Activated CD8-positive, alpha-beta T cell treated with anti-CD3 and anti-CD28 coated beads, Interleukin-2, amount 10 ng/mL, durations not matched to agents 7 days and 5 days (primary cell): ENCODE data around the gene ZCCHC24. TPM values are rescaled to one million over a fixed set of nuclear protein-coding genes. Genes with fewer than 3 reads are reported as not detected.
A peak's percentile ranks its signal among the peaks of the same experiment; 100 is the strongest.
"Not testable (repeated sequence)": the region's sequence is repeated elsewhere in the genome, so short reads cannot be mapped to it uniquely, and the experiment has no call there.

Source experiments
- ATAC-seq: fragments of 150-1000 bp; cut with Tn5 transposase; one replicate; pipeline ENCODE4 v1.10.0; 2021; ENCODE audit warnings: moderate library complexity
- CTCF ChIA-PET: fragments of 350-600 bp; sonication (Branson Sonifier 250); formaldehyde crosslinking; loops from one replicate; lab custom pipeline; 2021; ENCODE audit warnings: antibody characterized with exemption; lab: Charles Lee
- POLR2A ChIA-PET: fragments of 350-600 bp; sonication (Branson Sonifier 250); formaldehyde crosslinking; loops from one replicate; lab custom pipeline; 2021; ENCODE audit warnings: antibody characterized with exemption; lab: Charles Lee
- DNase-seq: peaks from one replicate; pipeline ENCODE4 v3.0.0-alpha.2; 2020
- H3K27ac Mint-ChIP-seq: one replicate; pipeline ENCODE4 v1.8.0; 2021; ENCODE audit warnings: mild to moderate bottlenecking, mixed read lengths
- H3K27me3 Mint-ChIP-seq: one replicate; pipeline ENCODE4 v1.8.0; 2021; ENCODE audit warnings: low read depth, mixed read lengths
- H3K36me3 Mint-ChIP-seq: one replicate; pipeline ENCODE4 v1.8.0; 2021; ENCODE audit warnings: low read depth, mixed read lengths
- H3K4me1 Mint-ChIP-seq: one replicate; pipeline ENCODE4 v1.8.0; 2021; ENCODE audit warnings: low read depth, mixed read lengths
- H3K4me3 Mint-ChIP-seq: one replicate; pipeline ENCODE4 v1.8.0; 2021; ENCODE audit warnings: mild to moderate bottlenecking, mixed read lengths
- H3K9me3 Mint-ChIP-seq: one replicate; pipeline ENCODE4 v1.8.0; 2022; ENCODE audit warnings: mixed read lengths; ENCODE audit not compliant: insufficient read depth
- total RNA-seq, 2 experiments: library from RNA; stranded (reverse); gene quantifications; one replicate each; pipeline ENCODE4 v1.2.3, GENCODE V29; 2021

ZCCHC24 gene
- total RNA-seq, 2 experiments from 2014 or later: 1.7 to 1.8 TPM

DNA sequence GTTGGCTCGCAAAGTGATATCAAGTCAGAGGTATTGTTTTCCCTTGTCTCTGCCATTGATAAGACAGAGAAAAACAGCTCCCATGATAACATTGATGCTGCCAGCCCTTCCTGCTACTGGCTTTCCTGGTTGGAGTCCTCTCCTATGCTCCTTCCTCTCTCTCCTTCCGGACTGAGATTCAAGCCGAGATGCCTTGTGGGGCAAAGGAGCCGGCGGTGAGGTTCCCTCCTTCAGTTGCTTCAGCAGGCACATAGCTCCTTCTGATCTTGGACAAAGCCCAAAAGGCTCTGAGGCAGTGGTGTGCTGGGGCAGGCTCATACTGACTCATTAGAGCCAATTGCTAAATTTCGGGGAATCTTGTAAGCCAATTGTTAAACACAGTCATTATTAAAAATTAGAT is 8.8 kb upstream of the ZCCHC24 start:
- DNase-seq (no peak), ATAC-seq (no peak)
- CTCF ChIA-PET: no interaction called here
- H3K27ac Mint-ChIP-seq: no peak overlapping the region
- H3K4me1 Mint-ChIP-seq: no peaks in the 10 kb centered on the region
- peaks cover 24% of the 10 kb centered on the region for H3K27me3 Mint-ChIP-seq
- H3K4me3 Mint-ChIP-seq: no peak overlapping the region
- no peaks in the 10 kb centered on the region for H3K9me3 Mint-ChIP-seq
- POLR2A ChIA-PET: no interaction called here
- H3K36me3 Mint-ChIP-seq: no peaks in the 10 kb centered on the region

- CTCF ChIA-PET: no interaction called here
- Mint-ChIP-seq H3K36me3 (no peaks in the 10 kb centered on the region), H3K4me1 (no peaks in the 10 kb centered on the region), H3K9me3 (no peaks in the 10 kb centered on the region), H3K27me3 (peaks cover 19% of the 10 kb centered on the region), H3K27ac (no peak overlapping the region), H3K4me3 (no peak overlapping the region)
- ATAC-seq (no peak), DNase-seq (no peak)
- POLR2A ChIA-PET: no interaction called here
Measured at GRCh38 chr10:79453392-79453791, 8.0 kb upstream of the ZCCHC24 start.

- Mint-ChIP-seq H3K9me3 (no peaks in the 10 kb centered on the region), H3K4me3 (no peak overlapping the region), H3K4me1 (no peaks in the 10 kb centered on the region), H3K27me3 (peaks cover 28% of the 10 kb centered on the region), H3K36me3 (no peaks in the 10 kb centered on the region), H3K27ac (no peak overlapping the region)
- CTCF ChIA-PET: interaction anchor here (0.8 kb wide), 1 partner anchor 78 kb away, joined by 3 read pairs; no protein-coding TSS in a partner anchor
- no peak for ATAC-seq
- no peak for DNase-seq
- POLR2A ChIA-PET: no interaction called here
Measured at GRCh38 chr10:79452174-79452611, 6.8 kb upstream of the ZCCHC24 start.

DNA sequence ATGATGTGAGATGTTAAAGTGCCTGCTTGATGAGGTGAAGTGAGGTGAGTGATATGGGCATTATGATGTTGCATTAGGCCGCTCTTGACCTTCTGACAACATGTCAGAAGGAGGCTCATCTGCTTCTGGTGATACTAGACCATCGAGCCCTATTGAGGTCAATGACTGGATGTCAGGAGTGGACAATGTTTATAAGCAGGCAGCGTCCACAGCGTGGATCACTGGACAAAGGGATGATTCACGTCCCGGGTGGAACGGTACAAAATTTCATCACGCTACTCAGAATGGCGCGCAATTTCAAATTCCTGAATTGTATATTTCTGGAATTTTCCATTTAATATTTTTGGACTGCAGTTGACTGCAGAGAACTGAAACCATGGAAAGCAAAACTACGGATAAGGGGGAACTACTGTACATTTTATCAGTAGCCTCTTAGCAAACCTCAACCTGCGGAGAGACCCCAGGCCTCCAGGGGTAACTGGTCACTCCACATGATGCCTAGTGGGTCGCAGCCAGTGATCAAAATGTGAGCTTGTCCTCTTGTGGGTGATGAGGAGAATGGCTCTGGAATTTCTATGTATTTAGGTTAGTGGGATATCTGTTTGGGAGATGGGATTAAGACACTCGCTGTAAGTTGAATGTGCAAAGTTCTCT is 5.7 kb upstream of the ZCCHC24 start:
- Mint-ChIP-seq H3K27me3 (peaks cover 35% of the 10 kb centered on the region), H3K4me3 (no peak overlapping the region), H3K27ac (no peak overlapping the region), H3K36me3 (no peaks in the 10 kb centered on the region), H3K9me3 (no peaks in the 10 kb centered on the region), H3K4me1 (peaks cover 7% of the 10 kb centered on the region)
- ChIA-PET CTCF (interaction anchor here (0.8 kb wide), 1 partner anchor 77 kb away, joined by 3 read pairs; no protein-coding TSS in a partner anchor), POLR2A (no interaction called here)
- DNase-seq: no peak
- ATAC-seq: no peak

GRCh38 chr10:79449181-79450146 is 4.0 kb upstream of the ZCCHC24 start:
- no peaks in the 10 kb centered on the region for H3K36me3 Mint-ChIP-seq
- no peak for ATAC-seq
- POLR2A ChIA-PET: no interaction called here
- no peak for DNase-seq
- H3K9me3 Mint-ChIP-seq: no peaks in the 10 kb centered on the region
- no peak overlapping the region for H3K27ac Mint-ChIP-seq
- no peak overlapping the region for H3K4me3 Mint-ChIP-seq
- peaks cover 32% of the 10 kb centered on the region for H3K27me3 Mint-ChIP-seq
- H3K4me1 Mint-ChIP-seq: peaks cover 13% of the 10 kb centered on the region
- CTCF ChIA-PET: interaction anchor here (1.1 to 1.4 kb wide), 2 partner anchors 18 to 22 kb away, joined by 4 read pairs; no protein-coding TSS in a partner anchor

DNA sequence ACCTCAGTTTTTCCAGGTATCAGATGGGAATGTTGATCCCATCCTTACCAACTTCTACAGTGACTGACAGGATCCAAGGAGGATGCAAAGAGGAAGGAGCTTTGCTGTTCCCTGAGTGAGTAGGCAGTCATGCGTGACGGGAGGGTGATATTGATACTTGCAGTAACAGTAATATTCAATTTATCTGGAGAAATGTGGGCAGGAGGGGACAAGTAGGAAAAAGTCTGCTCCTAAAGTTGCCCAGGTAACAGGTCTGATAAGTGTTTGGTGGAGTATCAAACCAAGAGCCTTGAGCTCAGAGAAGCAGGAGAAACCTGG is 3.3 kb upstream of the ZCCHC24 start:
- Mint-ChIP-seq H3K4me1 (peaks cover 21% of the 10 kb centered on the region), H3K27me3 (peaks cover 35% of the 10 kb centered on the region), H3K27ac (no peak overlapping the region), H3K36me3 (no peaks in the 10 kb centered on the region), H3K9me3 (no peaks in the 10 kb centered on the region), H3K4me3 (no peak overlapping the region)
- ATAC-seq (no peak), DNase-seq (no peak)
- CTCF ChIA-PET: interaction anchor here (1.1 to 1.4 kb wide), 2 partner anchors 19 to 23 kb away, joined by 4 read pairs; no protein-coding TSS in a partner anchor
- POLR2A ChIA-PET: no interaction called here

DNA sequence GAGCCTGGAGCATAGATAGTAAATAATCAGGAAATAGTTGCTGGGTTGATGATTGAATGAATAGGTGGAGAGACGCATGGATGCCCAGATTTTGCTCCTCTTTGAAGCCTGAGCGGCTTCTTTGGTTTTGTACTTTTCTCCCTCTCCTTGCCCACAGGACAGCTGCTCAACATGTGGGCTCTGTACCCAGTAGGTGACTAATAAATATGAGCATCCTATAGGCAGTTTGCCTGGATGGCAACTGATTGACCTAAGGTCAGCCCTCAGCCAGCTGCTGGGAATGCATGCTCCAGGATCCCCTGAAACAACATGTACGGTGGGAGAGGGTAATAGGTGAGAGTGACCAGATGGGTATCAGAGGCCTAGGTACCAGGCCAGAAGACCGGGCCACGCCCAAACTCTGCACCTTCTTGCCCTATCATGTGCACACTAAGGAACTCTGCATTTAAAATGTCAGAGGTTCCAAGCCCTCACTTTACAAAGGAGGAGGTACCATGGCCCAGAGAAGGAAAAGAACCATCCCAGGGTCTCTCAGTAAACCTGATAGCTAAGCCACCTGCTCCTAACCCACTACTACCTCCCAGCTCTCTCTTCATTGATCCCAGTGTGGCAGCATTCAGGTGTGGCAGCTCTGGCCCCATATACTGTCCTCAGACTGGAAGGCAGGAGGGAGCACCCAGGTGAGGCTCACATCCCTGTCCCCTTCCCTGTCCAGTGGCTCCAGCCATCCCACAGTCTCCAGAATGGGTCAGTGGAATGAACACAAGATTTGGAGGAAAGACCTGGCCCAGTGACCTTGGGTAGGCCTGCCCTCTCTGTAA is 2.7 kb upstream of the ZCCHC24 start:
- peaks cover 27% of the 10 kb centered on the region for H3K4me1 Mint-ChIP-seq
- no peaks in the 10 kb centered on the region for H3K9me3 Mint-ChIP-seq
- no peak overlapping the region for H3K4me3 Mint-ChIP-seq
- POLR2A ChIA-PET: no interaction called here
- H3K36me3 Mint-ChIP-seq: no peaks in the 10 kb centered on the region
- no peak overlapping the region for H3K27ac Mint-ChIP-seq
- H3K27me3 Mint-ChIP-seq: peaks cover 32% of the 10 kb centered on the region
- no peak for DNase-seq
- ATAC-seq: no peak
- CTCF ChIA-PET: interaction anchor here (0.6 to 1.4 kb wide), 3 partner anchors 20 to 73 kb away, joined by 4 read pairs; no protein-coding TSS in a partner anchor

GRCh38 chr10:79447249-79447648 is 1.8 kb upstream of the ZCCHC24 start:
- DNase-seq, POLR2A ChIA-PET, ATAC-seq, CTCF ChIA-PET, H3K36me3 Mint-ChIP-seq, H3K27ac Mint-ChIP-seq, H3K9me3 Mint-ChIP-seq, H3K4me3 Mint-ChIP-seq: not testable (repeated sequence)
- H3K4me1 Mint-ChIP-seq: peaks cover 29% of the 10 kb centered on the region
- H3K27me3 Mint-ChIP-seq: peaks cover 32% of the 10 kb centered on the region

GRCh38 chr10:79446758-79447084 is 1.3 kb upstream of the ZCCHC24 start:
- H3K27ac Mint-ChIP-seq: no peak overlapping the region
- ATAC-seq: no peak
- ChIA-PET CTCF (no interaction called here), POLR2A (no interaction called here)
- peaks cover 29% of the 10 kb centered on the region for H3K4me1 Mint-ChIP-seq
- peaks cover 29% of the 10 kb centered on the region for H3K27me3 Mint-ChIP-seq
- H3K36me3 Mint-ChIP-seq: no peaks in the 10 kb centered on the region
- H3K9me3 Mint-ChIP-seq: no peaks in the 10 kb centered on the region
- H3K4me3 Mint-ChIP-seq: peak overlapping the region; percentile 42
- DNase-seq: no peak

DNA sequence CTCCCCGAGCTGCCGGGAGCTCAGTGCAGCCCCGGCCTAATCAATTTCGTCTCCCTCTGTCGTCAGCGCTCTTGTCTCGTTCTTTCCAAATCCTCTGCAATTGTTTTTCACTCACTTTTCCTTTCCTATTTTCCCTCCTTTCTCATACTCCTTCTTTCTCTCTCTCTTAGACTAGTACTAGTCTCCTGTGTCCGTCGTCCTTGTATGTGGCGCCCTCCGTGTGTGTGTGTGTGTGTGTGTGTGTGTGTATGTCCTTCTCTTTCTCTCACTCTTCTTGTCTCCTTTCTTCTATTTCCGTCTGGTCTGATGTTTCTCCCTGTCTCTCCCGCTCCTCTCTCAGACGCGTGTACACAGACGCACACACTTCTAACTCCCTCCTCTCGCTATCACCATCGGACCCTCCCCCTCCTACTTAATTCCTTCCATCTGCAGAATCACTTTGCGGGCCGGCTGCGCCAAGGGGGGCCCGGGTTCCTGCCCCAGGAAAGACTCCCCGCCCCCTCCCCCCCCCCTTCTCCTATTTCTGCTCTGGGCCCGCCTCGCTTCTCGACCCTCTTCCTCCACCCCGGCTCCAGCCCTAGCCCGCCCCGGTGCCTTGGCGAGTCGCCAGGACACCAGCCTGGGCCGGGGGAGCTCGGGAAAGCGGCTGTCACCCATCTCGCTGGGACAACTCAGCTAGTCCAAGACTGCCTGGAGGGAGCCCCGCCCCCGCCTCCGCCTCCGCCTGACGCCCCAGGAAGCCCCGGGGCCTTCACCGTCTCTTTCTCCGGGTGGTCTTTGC is 743 bp upstream of the ZCCHC24 start:
- ChIA-PET POLR2A (no interaction called here), CTCF (interaction anchor here (1.6 kb wide), 1 partner anchor 72 kb away, joined by 6 read pairs; no protein-coding TSS in a partner anchor)
- H3K4me1 Mint-ChIP-seq: peaks cover 29% of the 10 kb centered on the region
- H3K9me3 Mint-ChIP-seq: no peaks in the 10 kb centered on the region
- DNase-seq (no peak), ATAC-seq (peak; percentile 2)
- peak overlapping the region; percentile 68 for H3K4me3 Mint-ChIP-seq
- H3K36me3 Mint-ChIP-seq: no peaks in the 10 kb centered on the region
- H3K27ac Mint-ChIP-seq: peak overlapping the region; percentile 40
- H3K27me3 Mint-ChIP-seq: peaks cover 26% of the 10 kb centered on the region
